Cardiac fibroblast (primary cell): ENCODE results near the gene PRMT3.
A peak's percentile ranks its signal among the peaks of the same experiment; 100 is the strongest.
"Not testable (repeated sequence)": the region's sequence is repeated elsewhere in the genome, so short reads cannot be mapped to it uniquely, and the experiment has no call there.

Experiments
- DNase-seq, 2 donors: peaks; one replicate each; pipeline versions ENCODE4 v3.0.0 to v3.0.0-alpha.2; 2010; ENCODE audit warnings: low read depth in 2 of 2
- H3K4me3 ChIP-seq, 2 donors: replicated peaks in 1 of 2; 1 replicate in 1 of 2; 2 replicates in 1 of 2; pipeline ENCODE4 v1.5.1; 2011; ENCODE audit warnings: low read depth in 2 of 2, low read length in 2 of 2, mild to moderate bottlenecking in 2 of 2, moderate library complexity in 1 of 2
- CTCF ChIP-seq: IDR thresholded peaks from one replicate; pipeline ENCODE4 v1.5.1; 2011; ENCODE audit warnings: low read depth, mild to moderate bottlenecking, low read length, inconsistent platforms

Gene PRMT3

DNA sequence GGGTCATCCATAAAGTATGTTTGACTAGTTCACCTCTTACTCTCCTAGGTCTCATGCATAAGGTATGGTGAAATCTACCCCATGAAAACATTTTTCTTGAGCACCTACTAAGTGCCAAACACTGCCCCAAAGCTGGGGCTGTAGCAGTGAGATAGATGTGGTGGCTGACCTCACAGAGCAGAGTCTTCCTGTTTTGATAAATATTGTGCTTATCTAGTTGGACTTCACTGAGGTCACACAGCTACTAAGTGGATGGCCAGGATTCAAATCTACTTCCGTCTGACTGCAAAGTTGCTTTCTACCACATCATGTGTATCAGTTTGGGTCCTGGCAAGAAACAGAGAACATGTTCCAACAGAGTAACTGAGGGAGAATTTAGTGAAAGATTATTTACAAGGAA lies 30.4 kb upstream of the PRMT3 start:
- no peak overlapping the region for H3K4me3 ChIP-seq
- TF ChIP-seq CTCF, result no peak
- no peak for DNase-seq

GRCh38 chr11:20360650-20361049 lies 26.9 kb upstream of the PRMT3 start:
- TF ChIP-seq CTCF, result no peak
- peak; percentile 52 to 58 for DNase-seq
- peak overlapping the region in 1 of 2 donors; percentile 10 for H3K4me3 ChIP-seq

- H3K4me3 ChIP-seq, result no peak overlapping the region
- no peak for DNase-seq
- no peak for TF ChIP-seq CTCF
Observed at GRCh38 chr11:20362481-20362880, 25.0 kb upstream of the PRMT3 start.

DNA sequence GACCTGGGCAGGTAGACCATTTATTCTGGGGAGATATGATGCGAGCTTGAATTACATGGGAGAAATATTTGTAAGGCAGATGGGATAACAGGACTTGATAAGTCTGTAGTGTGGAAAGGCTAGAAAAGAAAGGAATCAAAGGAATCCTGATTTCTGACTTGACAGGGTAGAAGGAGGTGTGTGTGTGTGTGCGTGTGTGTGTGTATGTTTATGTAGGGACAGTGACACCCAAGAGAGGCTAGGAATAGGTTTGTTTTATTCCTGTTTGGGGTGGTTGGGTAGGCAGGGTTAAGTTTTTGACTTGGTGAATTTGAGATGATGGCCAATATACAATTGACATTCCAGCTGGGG lies 24.4 kb upstream of the PRMT3 start:
- H3K4me3 ChIP-seq, result peak overlapping the region; percentile 63
- no peak for DNase-seq
- TF ChIP-seq CTCF, result no peak

DNA sequence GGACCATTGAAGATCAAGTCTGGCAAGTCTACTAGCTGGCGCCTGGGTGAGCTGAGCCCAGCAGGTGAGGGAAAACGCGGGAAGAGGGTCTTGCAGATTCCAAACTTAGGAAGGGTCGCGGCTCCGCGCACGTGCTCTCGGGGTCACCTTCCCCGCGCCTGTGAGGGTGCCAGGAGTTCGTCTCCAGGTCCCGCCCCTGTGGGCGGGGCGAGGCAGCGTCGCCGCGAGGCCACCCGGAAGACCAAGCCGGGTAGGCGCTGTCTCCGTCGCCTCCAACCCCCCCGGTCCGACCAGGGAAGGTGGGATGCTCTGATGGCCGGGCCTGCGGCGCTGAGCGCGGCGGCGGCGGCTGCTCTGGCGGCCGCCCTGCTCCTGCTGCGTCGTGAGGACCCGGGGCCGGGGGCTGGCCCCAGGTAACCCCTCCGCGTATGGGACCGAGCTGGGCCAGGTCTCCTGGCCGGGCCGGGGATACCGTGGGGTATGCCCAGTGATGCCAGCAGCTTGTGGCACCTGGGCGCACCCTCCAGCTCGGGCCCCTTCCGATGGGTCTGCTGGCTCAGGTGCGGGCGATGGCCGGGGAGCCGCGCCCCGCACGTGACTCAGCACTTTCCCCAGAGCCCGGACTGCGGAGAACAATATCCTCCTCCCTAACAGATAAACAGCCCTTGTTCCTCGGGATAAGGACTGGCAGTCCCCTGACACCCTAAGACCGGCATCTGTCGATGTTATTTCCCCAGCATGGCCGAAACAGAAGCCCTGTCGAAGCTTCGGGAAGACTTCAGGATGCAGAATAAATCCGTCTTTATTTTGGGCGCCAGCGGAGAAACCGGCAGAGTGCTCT lies 23.8 kb upstream of the PRMT3 start, which contains the start of gene HTATIP2:
Gene HTATIP2, plus strand, starts transcription at position 215 of the 841 bp plus-strand sequence. Its CDS starts 524 bp downstream, at position 739.
- DNase-seq, result peak; percentile 57 to 63
- no peak for TF ChIP-seq CTCF
- peak within 1 kb of the TSS; percentile 63 for H3K4me3 ChIP-seq

GRCh38 chr11:20364341-20364792 lies 23.1 kb upstream of the PRMT3 start:
- peak overlapping the region; percentile 63 for H3K4me3 ChIP-seq
- no peak for TF ChIP-seq CTCF
- peak in 1 of 2 donors; percentile 10 for DNase-seq

DNA sequence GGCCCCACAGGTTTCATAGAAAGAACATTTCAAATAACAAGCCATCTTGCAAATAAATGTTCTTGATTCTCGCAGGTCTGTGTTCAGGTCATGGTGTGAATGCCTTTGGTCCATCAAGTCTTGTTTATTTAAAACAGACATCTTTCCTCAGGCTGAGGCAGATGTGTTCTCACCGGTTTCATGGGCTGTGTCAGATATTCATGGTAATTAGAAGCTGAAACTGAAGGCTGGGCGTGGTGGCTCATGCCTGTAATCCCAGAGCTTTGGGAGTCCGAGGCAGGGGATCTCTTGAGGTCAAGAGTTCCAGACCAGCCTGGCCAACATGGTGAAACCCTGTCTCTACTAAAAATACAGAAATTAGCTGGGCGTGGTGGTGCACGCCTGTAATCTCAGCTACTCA lies 22.1 kb upstream of the PRMT3 start:
- H3K4me3 ChIP-seq, DNase-seq: not testable (repeated sequence)
